B cell (primary cell): ENCODE measurements around the gene KRT23.

Source experiments
- EZH2 ChIP-seq: IDR thresholded peaks from 2 replicates; pipeline ENCODE4 v1.6.1; 2012; ENCODE audit warnings: borderline replicate concordance, low read depth, mild to moderate bottlenecking, moderate library complexity, low read length; ENCODE audit not compliant: insufficient read depth, poor library complexity, severe bottlenecking
- TF ChIP-seq, protein P1 (sequence below): fragments of 200-600 bp; IDR thresholded peaks from one replicate; pipeline ENCODE4 v1.8.0; 2022; ENCODE audit warnings: antibody characterized with exemption, mild to moderate bottlenecking

DNA sequence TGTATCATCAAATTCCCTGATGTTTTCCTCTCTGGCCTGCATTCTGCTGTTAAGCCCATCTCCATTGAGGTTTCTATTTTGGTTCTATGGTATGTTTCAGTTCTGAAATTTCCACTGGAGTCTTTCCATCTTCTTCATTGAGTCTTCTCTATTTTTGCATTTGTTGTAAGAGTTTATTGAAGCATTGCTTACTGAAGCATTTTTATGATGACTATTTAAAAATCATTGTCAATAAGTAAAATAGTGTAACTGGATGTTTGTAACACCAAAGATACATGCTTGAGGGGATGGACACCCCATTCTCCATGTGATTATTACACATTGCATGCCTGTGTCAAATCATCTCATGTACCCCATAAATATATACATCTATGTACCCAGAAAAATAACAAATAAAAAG is 38.1 kb upstream of the KRT23 start:
- no peak for TF ChIP-seq EZH2
- TF ChIP-seq, protein P1, sequence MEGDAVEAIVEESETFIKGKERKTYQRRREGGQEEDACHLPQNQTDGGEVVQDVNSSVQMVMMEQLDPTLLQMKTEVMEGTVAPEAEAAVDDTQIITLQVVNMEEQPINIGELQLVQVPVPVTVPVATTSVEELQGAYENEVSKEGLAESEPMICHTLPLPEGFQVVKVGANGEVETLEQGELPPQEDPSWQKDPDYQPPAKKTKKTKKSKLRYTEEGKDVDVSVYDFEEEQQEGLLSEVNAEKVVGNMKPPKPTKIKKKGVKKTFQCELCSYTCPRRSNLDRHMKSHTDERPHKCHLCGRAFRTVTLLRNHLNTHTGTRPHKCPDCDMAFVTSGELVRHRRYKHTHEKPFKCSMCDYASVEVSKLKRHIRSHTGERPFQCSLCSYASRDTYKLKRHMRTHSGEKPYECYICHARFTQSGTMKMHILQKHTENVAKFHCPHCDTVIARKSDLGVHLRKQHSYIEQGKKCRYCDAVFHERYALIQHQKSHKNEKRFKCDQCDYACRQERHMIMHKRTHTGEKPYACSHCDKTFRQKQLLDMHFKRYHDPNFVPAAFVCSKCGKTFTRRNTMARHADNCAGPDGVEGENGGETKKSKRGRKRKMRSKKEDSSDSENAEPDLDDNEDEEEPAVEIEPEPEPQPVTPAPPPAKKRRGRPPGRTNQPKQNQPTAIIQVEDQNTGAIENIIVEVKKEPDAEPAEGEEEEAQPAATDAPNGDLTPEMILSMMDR: no peak
